Measurements from ENCODE around the gene HTT.

The HTT gene

GRCh38 chr4:3239998-3240920 is 165.8 kb downstream of the HTT start:
- no peak for FAIRE-seq

GRCh38 chr4:3240936-3241522 is 166.5 kb downstream of the HTT start:
- FAIRE-seq, result no peak

GRCh38 chr4:3241898-3242524 is 167.5 kb downstream of the HTT start:
- FAIRE-seq, result no peak

- no peak for FAIRE-seq
These were observed 168.8 kb downstream of the HTT start for GRCh38 chr4:3243136-3243780.

GRCh38 chr4:3244002-3244401 is 169.5 kb downstream of the HTT start:
- FAIRE-seq, result no peak

- no peak for FAIRE-seq
These were observed 170.3 kb downstream of the HTT start for GRCh38 chr4:3244747-3245146.

- no peak for FAIRE-seq
These were observed 171.2 kb downstream of the HTT start for GRCh38 chr4:3245676-3246075.

- no peak for FAIRE-seq
These were observed 172.2 kb downstream of the HTT start for GRCh38 chr4:3246458-3247398.

GRCh38 chr4:3247399-3248177 is 173.1 kb downstream of the HTT start:
- FAIRE-seq, result no peak

- FAIRE-seq, result no peak
These were observed 173.6 kb downstream of the HTT start for GRCh38 chr4:3248178-3248480.

- no peak for FAIRE-seq
These were observed 174.6 kb downstream of the HTT start, which contains the start of gene MSANTD1 for GRCh38 chr4:3248811-3249661. Gene MSANTD1 (plus strand): TSS chr4:3249159. CDS start chr4:3249223, 64 bp downstream.

- no peak for FAIRE-seq
These were observed 175.4 kb downstream of the HTT start for GRCh38 chr4:3249711-3250437.

- FAIRE-seq, result no peak
These were observed 176.0 kb downstream of the HTT start for GRCh38 chr4:3250438-3250955.

- no peak for FAIRE-seq
These were observed 176.6 kb downstream of the HTT start for GRCh38 chr4:3250956-3251690.

- no peak for FAIRE-seq
These were observed 177.4 kb downstream of the HTT start for GRCh38 chr4:3251691-3252479.

- no peak for FAIRE-seq
These were observed 178.0 kb downstream of the HTT start for GRCh38 chr4:3252480-3252828.

- no peak for FAIRE-seq
These were observed 178.6 kb downstream of the HTT start for GRCh38 chr4:3252831-3253641.
